Smooth muscle cell (in vitro differentiated cells): ENCODE data around the gene P2RX7. TPM values are rescaled to one million over a fixed set of nuclear protein-coding genes. Genes with fewer than 3 reads are reported as not detected.

Source experiments
- DNase-seq: peaks from one replicate; lab custom pipeline; 2025; ENCODE audit not compliant: unreplicated experiment; lab: John Stamatoyannopoulos, UW
- H2AFZ ChIP-seq: fragments of 200-600 bp; sonication (generic); 2 replicates; pipeline ENCODE4 v1.6.0; 2016; ENCODE audit warnings: antibody characterized with exemption, low read depth, mild to moderate bottlenecking
- H3F3A ChIP-seq: fragments of 200-600 bp; sonication (generic); 2 replicates; pipeline ENCODE4 v1.6.0; 2017; ENCODE audit warnings: antibody characterized with exemption, low read depth
- H3K27ac ChIP-seq: fragments of 200-600 bp; sonication (generic); 2 replicates; pipeline ENCODE4 v1.5.1; 2016; ENCODE audit warnings: low read depth, mild to moderate bottlenecking
- H3K27me3 ChIP-seq: fragments of 200-600 bp; sonication (generic); 2 replicates; pipeline ENCODE4 v1.6.1; 2016; ENCODE audit warnings: low read depth, mild to moderate bottlenecking
- H3K36me3 ChIP-seq: fragments of 200-600 bp; sonication (generic); 2 replicates; pipeline ENCODE4 v1.5.1; 2016; ENCODE audit warnings: low read depth
- H3K4me1 ChIP-seq: fragments of 200-600 bp; sonication (generic); 2 replicates; pipeline ENCODE4 v1.5.1; 2016; ENCODE audit warnings: low read depth
- H3K4me2 ChIP-seq: fragments of 200-600 bp; sonication (generic); 2 replicates; pipeline ENCODE4 v1.6.0; 2016; ENCODE audit warnings: mild to moderate bottlenecking
- H3K4me3 ChIP-seq: fragments of 200-600 bp; sonication (generic); 2 replicates; pipeline ENCODE4 v1.5.1; 2016; ENCODE audit warnings: mild to moderate bottlenecking
- H3K79me2 ChIP-seq: fragments of 200-600 bp; sonication (generic); 2 replicates; pipeline ENCODE4 v1.6.0; 2016; ENCODE audit warnings: low read depth, mild to moderate bottlenecking
- H3K9ac ChIP-seq: fragments of 200-600 bp; sonication (generic); 2 replicates; pipeline ENCODE4 v1.6.0; 2016; ENCODE audit warnings: low read depth
- H3K9me3 ChIP-seq: fragments of 200-600 bp; sonication (generic); replicated peaks from 2 replicates; pipeline ENCODE4 v1.5.1; 2016; ENCODE audit warnings: low read depth
- H4K20me1 ChIP-seq: fragments of 200-600 bp; sonication (generic); 2 replicates; pipeline ENCODE4 v1.6.0; 2016; ENCODE audit warnings: low read depth
- WGBS: methylation state at CpG from one replicate; pipeline ENCODE4 v1.1.7; 2016; ENCODE audit warnings: low lambda C conversion rate; 5-methylcytosine and 5-hydroxymethylcytosine counted together
- polyA plus RNA-seq: library from polyadenylated mRNA; unstranded; fragments of >200 nt; fragmentation: Nextera tagmentation; extraction: Ambion mirVana; gene quantifications from 2 replicates; pipeline ENCODE4 v1.2.1, GENCODE V29; 2016
- total RNA-seq: library from RNA; depleted of rRNA; stranded (reverse); fragments of >200 nt; gene quantifications from 2 replicates; pipeline ENCODE4 v1.2.3, GENCODE V29; 2014
- TF ChIP-seq, protein P1 (sequence below): fragments of 200-600 bp; sonication (generic); IDR thresholded peaks from 2 replicates; pipeline ENCODE4 v1.5.1; 2017; ENCODE audit warnings: borderline replicate concordance, mild to moderate bottlenecking, antibody characterized with exemption; ENCODE audit not compliant: insufficient read depth, poor library complexity, severe bottlenecking

The P2RX7 gene
- total and polyA plus RNA-seq, 2 experiments from 2014 or later, result 1.1 to 1.6 TPM

- 93% methylated on average over 4 of the region's 4 CpGs for WGBS
Observed at GRCh38 chr12:121129811-121130147, 2.9 kb upstream of the P2RX7 start.

DNA sequence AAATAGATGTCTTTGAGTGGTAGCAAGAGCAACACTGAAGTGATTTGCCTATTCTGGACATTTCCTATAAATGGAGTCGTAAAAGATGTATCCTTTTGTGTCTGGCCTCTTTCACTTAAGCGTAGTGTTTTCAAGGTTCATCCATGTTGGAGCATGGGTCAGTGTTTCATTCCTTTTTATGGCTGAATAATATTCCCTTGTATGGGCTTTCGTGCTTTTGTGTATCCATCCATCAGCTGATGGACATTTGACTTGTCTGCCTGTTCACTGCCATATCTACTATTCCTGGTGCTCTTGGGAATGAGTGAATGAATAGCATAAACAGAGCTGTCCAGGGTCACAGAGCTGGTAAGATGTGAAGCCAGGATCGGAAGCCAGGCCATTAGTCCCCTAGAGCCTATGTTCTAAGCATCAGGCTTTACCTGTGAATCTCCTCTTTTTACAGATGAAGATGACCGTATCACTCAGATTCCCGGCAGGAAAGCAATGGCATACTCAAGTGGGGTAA, 1.8 kb upstream of the P2RX7 start:
- H3K9ac ChIP-seq, result no peak overlapping the region
- WGBS, result 77% methylated on average over 6 of the region's 6 CpGs
- no peak overlapping the region for H3K27ac ChIP-seq
- no peaks in the 10 kb centered on the region for H3K9me3 ChIP-seq
- no peak for DNase-seq
- H3K36me3 ChIP-seq, result no peaks in the 10 kb centered on the region
- H3K4me2 ChIP-seq, result no peak overlapping the region
- TF ChIP-seq, protein P1, sequence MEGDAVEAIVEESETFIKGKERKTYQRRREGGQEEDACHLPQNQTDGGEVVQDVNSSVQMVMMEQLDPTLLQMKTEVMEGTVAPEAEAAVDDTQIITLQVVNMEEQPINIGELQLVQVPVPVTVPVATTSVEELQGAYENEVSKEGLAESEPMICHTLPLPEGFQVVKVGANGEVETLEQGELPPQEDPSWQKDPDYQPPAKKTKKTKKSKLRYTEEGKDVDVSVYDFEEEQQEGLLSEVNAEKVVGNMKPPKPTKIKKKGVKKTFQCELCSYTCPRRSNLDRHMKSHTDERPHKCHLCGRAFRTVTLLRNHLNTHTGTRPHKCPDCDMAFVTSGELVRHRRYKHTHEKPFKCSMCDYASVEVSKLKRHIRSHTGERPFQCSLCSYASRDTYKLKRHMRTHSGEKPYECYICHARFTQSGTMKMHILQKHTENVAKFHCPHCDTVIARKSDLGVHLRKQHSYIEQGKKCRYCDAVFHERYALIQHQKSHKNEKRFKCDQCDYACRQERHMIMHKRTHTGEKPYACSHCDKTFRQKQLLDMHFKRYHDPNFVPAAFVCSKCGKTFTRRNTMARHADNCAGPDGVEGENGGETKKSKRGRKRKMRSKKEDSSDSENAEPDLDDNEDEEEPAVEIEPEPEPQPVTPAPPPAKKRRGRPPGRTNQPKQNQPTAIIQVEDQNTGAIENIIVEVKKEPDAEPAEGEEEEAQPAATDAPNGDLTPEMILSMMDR, result no peak
- no peaks in the 10 kb centered on the region for H4K20me1 ChIP-seq
- no peaks in the 10 kb centered on the region for H3F3A ChIP-seq
- H3K79me2 ChIP-seq, result no peaks in the 10 kb centered on the region
- H3K27me3 ChIP-seq, result no peaks in the 10 kb centered on the region
- H3K4me1 ChIP-seq, result no peaks in the 10 kb centered on the region
- no peak overlapping the region for H2AFZ ChIP-seq
- H3K4me3 ChIP-seq, result no peak overlapping the region

More at GRCh38 chr12:121129811-121130147, 2.9 kb upstream of the P2RX7 start:
- H3K4me3 ChIP-seq, result no peak overlapping the region
- H3K4me2 ChIP-seq, result no peak overlapping the region
- H3K9me3 ChIP-seq, result no peaks in the 10 kb centered on the region
- H3K36me3 ChIP-seq, result no peaks in the 10 kb centered on the region
- H3K27me3 ChIP-seq, result no peaks in the 10 kb centered on the region
- H2AFZ ChIP-seq, result no peak overlapping the region
- no peak overlapping the region for H3K27ac ChIP-seq
- DNase-seq, result no peak
- H3K79me2 ChIP-seq, result no peaks in the 10 kb centered on the region
- H3F3A ChIP-seq, result no peaks in the 10 kb centered on the region
- H4K20me1 ChIP-seq, result no peaks in the 10 kb centered on the region
- H3K9ac ChIP-seq, result no peak overlapping the region
- no peaks in the 10 kb centered on the region for H3K4me1 ChIP-seq
- TF ChIP-seq, protein P1, result no peak

DNA sequence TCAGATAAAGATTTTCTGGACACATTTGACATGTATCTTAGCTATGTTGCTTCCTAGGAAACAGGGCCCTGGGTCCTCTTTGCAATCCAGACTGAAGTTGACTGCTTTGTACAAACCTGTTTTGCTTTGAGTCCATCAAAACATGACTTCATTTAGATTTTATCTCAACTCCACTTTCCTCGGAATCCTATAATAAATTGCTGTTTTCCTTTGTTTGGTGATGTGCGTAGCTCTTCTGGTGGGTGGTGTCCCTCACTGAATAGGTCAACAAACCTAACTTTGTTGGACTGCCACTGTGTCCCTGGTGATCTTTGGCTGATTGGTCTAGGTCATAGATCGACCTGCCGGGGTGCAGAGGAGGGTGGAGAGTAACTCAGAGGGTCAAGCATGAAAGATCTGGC, 735 bp upstream of the P2RX7 start:
- H3K4me3 ChIP-seq, result no peak overlapping the region
- H3K27me3 ChIP-seq, result no peaks in the 10 kb centered on the region
- H4K20me1 ChIP-seq, result no peaks in the 10 kb centered on the region
- H3K9me3 ChIP-seq, result no peaks in the 10 kb centered on the region
- no peaks in the 10 kb centered on the region for H3K4me1 ChIP-seq
- H3K36me3 ChIP-seq, result no peaks in the 10 kb centered on the region
- H3K27ac ChIP-seq, result no peak overlapping the region
- H2AFZ ChIP-seq, result no peak overlapping the region
- TF ChIP-seq, protein P1, result no peak
- H3K4me2 ChIP-seq, result no peak overlapping the region
- 70% methylated on average over 4 of the region's 4 CpGs for WGBS
- no peaks in the 10 kb centered on the region for H3F3A ChIP-seq
- no peaks in the 10 kb centered on the region for H3K79me2 ChIP-seq
- no peak overlapping the region for H3K9ac ChIP-seq
- DNase-seq, result no peak

- no peaks in the 10 kb centered on the region for H3K9me3 ChIP-seq
- no peaks in the 10 kb centered on the region for H3K4me1 ChIP-seq
- no peaks in the 10 kb centered on the region for H4K20me1 ChIP-seq
- 95% methylated on average over 7 of the region's 7 CpGs for WGBS
- no peaks in the 10 kb centered on the region for H3K79me2 ChIP-seq
- no peak overlapping the region for H3K27ac ChIP-seq
- no peak for DNase-seq
- no peaks in the 10 kb centered on the region for H3K36me3 ChIP-seq
- TF ChIP-seq, protein P1, result no peak
- no peak overlapping the region for H3K9ac ChIP-seq
- no peak overlapping the region for H2AFZ ChIP-seq
- H3K4me3 ChIP-seq, result no peak overlapping the region
- H3K4me2 ChIP-seq, result no peak overlapping the region
- no peaks in the 10 kb centered on the region for H3K27me3 ChIP-seq
- no peaks in the 10 kb centered on the region for H3F3A ChIP-seq
Observed at GRCh38 chr12:121133838-121134237, 1.2 kb downstream of the P2RX7 start.
